ENCODE data around the gene ZNF341.

DNA sequence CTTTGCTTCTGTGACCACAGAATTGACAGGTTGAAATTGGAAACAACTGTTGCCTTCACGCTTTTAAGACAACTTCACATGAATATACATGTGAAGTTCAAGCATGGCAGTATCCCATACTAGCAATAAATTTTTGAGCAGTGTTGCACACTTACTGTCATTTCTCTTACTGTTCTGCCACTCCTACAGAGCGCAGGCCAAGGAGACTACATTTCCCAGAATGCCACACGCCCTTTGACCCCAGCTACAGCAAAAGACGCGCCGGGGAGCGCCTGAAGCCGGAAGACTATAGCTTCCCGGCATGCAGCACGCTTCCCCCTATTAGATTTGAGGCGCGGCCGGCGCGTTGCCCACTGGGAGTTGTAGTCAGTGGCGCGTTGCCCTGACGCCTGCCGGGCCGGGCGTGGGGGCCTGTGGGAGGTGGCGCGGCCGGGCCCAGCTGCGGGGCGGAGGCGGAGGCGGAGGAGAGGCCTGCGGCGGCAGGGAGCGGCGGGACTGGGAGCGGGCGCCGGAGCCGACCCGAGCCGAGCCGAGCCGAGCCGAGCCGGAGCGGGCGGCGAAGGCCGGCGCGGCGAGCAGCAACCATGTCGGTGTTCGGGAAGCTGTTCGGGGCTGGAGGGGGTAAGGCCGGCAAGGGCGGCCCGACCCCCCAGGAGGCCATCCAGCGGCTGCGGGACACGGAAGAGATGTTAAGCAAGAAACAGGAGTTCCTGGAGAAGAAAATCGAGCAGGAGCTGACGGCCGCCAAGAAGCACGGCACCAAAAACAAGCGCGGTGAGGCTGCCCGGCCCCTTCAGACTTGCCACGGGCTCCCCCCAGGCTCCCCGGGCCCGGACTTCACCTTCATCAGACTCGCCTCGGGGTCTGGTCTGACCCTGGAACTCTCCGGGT lies 79.3 kb downstream of the ZNF341 start, which contains the start of gene CHMP4B:
- TF ChIP-seq, protein P1, sequence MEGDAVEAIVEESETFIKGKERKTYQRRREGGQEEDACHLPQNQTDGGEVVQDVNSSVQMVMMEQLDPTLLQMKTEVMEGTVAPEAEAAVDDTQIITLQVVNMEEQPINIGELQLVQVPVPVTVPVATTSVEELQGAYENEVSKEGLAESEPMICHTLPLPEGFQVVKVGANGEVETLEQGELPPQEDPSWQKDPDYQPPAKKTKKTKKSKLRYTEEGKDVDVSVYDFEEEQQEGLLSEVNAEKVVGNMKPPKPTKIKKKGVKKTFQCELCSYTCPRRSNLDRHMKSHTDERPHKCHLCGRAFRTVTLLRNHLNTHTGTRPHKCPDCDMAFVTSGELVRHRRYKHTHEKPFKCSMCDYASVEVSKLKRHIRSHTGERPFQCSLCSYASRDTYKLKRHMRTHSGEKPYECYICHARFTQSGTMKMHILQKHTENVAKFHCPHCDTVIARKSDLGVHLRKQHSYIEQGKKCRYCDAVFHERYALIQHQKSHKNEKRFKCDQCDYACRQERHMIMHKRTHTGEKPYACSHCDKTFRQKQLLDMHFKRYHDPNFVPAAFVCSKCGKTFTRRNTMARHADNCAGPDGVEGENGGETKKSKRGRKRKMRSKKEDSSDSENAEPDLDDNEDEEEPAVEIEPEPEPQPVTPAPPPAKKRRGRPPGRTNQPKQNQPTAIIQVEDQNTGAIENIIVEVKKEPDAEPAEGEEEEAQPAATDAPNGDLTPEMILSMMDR (IDR thresholded peaks at IDR 0.05; ENCODE audit: borderline replicate concordance, extremely low read depth, low read length, poor library complexity, severe bottlenecking): no peak
- TF ChIP-seq EZH2 (IDR thresholded peaks at IDR 0.05; ENCODE audit: borderline replicate concordance, low read depth, low read length, severe bottlenecking): no peak

Data from DND-41 (cell line).